K562 (cell line): ENCODE results near the gene ST6GAL1. TPM values are rescaled to one million over a fixed set of nuclear protein-coding genes. Genes with fewer than 3 reads are reported as not detected.
A peak's percentile ranks its signal among the peaks of the same experiment; 100 is the strongest.

Experiments
- CEBPG ChIP-seq, 3 experiments: fragments of 200-800 bp in 1 of 3; sonication (Bioruptor generic) in 1 of 3; sonication (generic) in 1 of 3; formaldehyde crosslinking in 1 of 3; IDR thresholded peaks in 2 of 3; conservative IDR thresholded peaks in 1 of 3; 2 replicates each; pipeline versions ENCODE4 v1.6.1 to v1.8.0; 2016 to 2022; ENCODE audit warnings: missing compliant biosample characterization in 2 of 3, missing genetic modification characterization in 2 of 3, mild to moderate bottlenecking in 1 of 3, missing genetic modification reagents in 1 of 3
- ETV1 ChIP-seq: fragments of 450-650 bp; conservative IDR thresholded peaks from 2 replicates; pipeline ENCODE4 v1.6.1; 2016; ENCODE audit warnings: missing genetic modification characterization, control low read depth, low read depth, missing compliant biosample characterization
- GTF2E2 ChIP-seq: fragments of 200-800 bp; sonication (Bioruptor generic); IDR thresholded peaks from 2 replicates; pipeline ENCODE4 v1.6.1; 2016; ENCODE audit warnings: missing genetic modification characterization, missing compliant biosample characterization
- KHSRP ChIP-seq: fragments of 450-650 bp; IDR thresholded peaks from 2 replicates; pipeline ENCODE4 v1.6.1; 2017
- MTA1 ChIP-seq: fragments of 450-650 bp; IDR thresholded peaks from 2 replicates; pipeline ENCODE4 v1.6.1; 2017; ENCODE audit warnings: borderline replicate concordance
- PTTG1 ChIP-seq: fragments of 450-650 bp; IDR thresholded peaks from 2 replicates; pipeline ENCODE4 v1.6.1; 2016; ENCODE audit warnings: low read depth, mild to moderate bottlenecking, missing genetic modification characterization, missing compliant biosample characterization
- RBBP5 ChIP-seq: fragments of 200-600 bp; sonication (generic); IDR thresholded peaks from 2 replicates; pipeline ENCODE4 v1.6.1; 2012; ENCODE audit warnings: borderline replicate concordance, mild to moderate bottlenecking, low read length, control low read depth, inconsistent platforms; ENCODE audit not compliant: insufficient read depth, poor library complexity, severe bottlenecking
- RFX1 ChIP-seq: fragments of 450-650 bp; IDR thresholded peaks from 2 replicates; pipeline ENCODE4 v1.6.1; 2016; ENCODE audit warnings: mild to moderate bottlenecking, moderate library complexity
- SREBF1 ChIP-seq: fragments of 150-350 bp; IDR thresholded peaks from 2 replicates; pipeline ENCODE4 v1.6.1; 2014; ENCODE audit warnings: antibody characterized with exemption, low read depth, low read length, borderline replicate concordance
- STAT5A ChIP-seq: IDR thresholded peaks from 2 replicates; pipeline ENCODE4 v1.6.1; 2012; ENCODE audit warnings: low read length, inconsistent platforms, borderline replicate concordance
- TCF7 ChIP-seq: sonication (generic); IDR thresholded peaks from 2 replicates; pipeline ENCODE4 v1.6.1; 2016; ENCODE audit warnings: antibody characterized with exemption, borderline replicate concordance
- polyA plus RNA-seq, 8 experiments: library from polyadenylated mRNA; depleted of rRNA in 4 of 8; stranded (reverse) in 5 of 8; unstranded in 3 of 8; fragments of >200 nt; fragmentation: Nextera tagmentation in 2 of 8; fragmentation: Illumina TruSeq in 1 of 8; extraction: Ambion mirVana in 2 of 8; extraction: Trizol in 1 of 8; gene quantifications; 2 replicates each; pipeline versions ENCODE4 v1.2.1 to v1.2.3, GENCODE V29; 2011 to 2014; ENCODE audit warnings: inconsistent platforms in 1 of 8, missing spikeins in 1 of 8
- total RNA-seq, 7 experiments: library from RNA; depleted of rRNA in 6 of 7; stranded (reverse); fragments of >200 nt in 6 of 7; fragmentation: Illumina TruSeq in 2 of 7; extraction: Trizol in 2 of 7; gene quantifications; 2 replicates each; pipeline versions ENCODE4 v1.2.1 to v1.2.3, GENCODE V29; 2011 to 2021; ENCODE audit warnings: low replicate concordance in 1 of 7
- TF ChIP-seq, protein P1 (sequence below): fragments of 450-650 bp; IDR thresholded peaks from one replicate; pipeline ENCODE4 v1.6.1; 2018; ENCODE audit warnings: mild to moderate bottlenecking, moderate library complexity; ENCODE audit not compliant: partially characterized antibody
- TF ChIP-seq, protein P2 (sequence below): fragments of 450-650 bp; formaldehyde crosslinking; IDR thresholded peaks from 2 replicates; pipeline ENCODE4 v1.4.0; 2020; ENCODE audit warnings: mild to moderate bottlenecking, moderate library complexity
- TF ChIP-seq, protein P3 (sequence below): sonication (generic); formaldehyde crosslinking; IDR thresholded peaks from 2 replicates; pipeline ENCODE4 v1.8.0; 2022; ENCODE audit warnings: missing genetic modification reagents, mild to moderate bottlenecking, borderline replicate concordance
- TF ChIP-seq, protein P4 (sequence below): fragments of 450-650 bp; IDR thresholded peaks from 2 replicates; pipeline ENCODE4 v1.7.1; 2018; ENCODE audit warnings: mild to moderate bottlenecking, low read depth; ENCODE audit not compliant: partially characterized antibody
- TF ChIP-seq, protein P5 (sequence below): sonication (generic); formaldehyde crosslinking; IDR thresholded peaks from 2 replicates; pipeline ENCODE4 v1.8.0; 2022; ENCODE audit warnings: missing genetic modification reagents, mild to moderate bottlenecking, moderate library complexity, borderline replicate concordance

Gene ST6GAL1
- total and polyA plus RNA-seq, 9 of the 15 experiments (the other 6 are each of a cell fraction or from before 2014, with no cell fraction given) = 31.9 to 145 (median 71.0) TPM

DNA sequence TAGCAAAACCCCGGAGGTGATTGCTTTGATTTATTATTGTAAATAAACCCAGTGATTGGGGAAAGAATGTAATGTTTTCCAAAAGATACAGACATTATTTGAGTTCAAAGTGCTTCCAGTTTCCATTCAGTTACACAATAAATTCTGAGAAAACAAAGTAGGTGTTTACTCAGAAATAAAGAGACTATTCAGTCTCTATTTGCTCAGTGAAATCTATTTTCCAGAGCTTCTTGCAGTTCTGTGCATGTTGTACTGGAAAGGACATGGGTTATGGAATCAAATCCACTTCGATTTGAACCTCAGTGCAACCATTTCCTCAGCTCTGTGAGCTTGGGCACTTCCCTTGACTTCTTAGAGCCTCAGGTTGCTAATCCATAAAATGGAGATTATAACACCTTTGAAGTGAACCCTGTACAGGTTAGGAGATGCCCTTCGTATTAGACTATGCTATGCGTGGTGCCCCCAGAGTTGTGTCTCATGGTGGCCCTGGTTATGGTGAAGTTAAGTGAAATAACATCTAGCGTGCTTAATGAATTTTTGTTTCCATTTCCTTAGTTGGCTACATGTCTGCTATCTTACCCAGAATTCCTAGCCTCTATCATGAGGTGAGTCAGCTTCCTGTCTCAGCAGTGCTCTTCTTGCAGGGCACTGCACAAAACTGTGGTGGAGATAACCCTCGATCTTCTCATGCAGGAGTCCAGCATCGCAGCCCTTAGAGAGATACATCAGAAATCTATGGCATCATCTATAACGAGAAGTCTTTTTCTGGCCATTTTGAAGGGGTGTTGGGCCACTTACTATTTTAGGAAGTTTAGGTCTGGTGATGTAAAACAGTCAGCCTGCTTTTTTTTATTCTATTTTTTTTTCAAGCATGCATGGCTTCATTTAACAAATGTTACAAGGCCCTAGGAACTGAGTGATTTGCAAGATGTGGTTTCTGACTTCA lies 111.3 kb downstream of the ST6GAL1 start (continued):
- TF ChIP-seq GTF2E2 (no peak), RFX1 (no peak), SREBF1 (no peak), CEBPG (CRISPR knock-in tag; IDR thresholded peaks at IDR 0.05) (no peak), CEBPG (tag; conservative IDR thresholded peaks at IDR 0.05 in 1 of 2, IDR thresholded peaks at IDR 0.05 in 1 of 2) (no peak), STAT5A (no peak), KHSRP (no peak), RBBP5 (no peak), TCF7 (no peak), ETV1 (peak; percentile 76), MTA1 (no peak), PTTG1 (tag) (peak; percentile 32; the same call in 1 of the 2 replicates)
- TF ChIP-seq, protein P1, sequence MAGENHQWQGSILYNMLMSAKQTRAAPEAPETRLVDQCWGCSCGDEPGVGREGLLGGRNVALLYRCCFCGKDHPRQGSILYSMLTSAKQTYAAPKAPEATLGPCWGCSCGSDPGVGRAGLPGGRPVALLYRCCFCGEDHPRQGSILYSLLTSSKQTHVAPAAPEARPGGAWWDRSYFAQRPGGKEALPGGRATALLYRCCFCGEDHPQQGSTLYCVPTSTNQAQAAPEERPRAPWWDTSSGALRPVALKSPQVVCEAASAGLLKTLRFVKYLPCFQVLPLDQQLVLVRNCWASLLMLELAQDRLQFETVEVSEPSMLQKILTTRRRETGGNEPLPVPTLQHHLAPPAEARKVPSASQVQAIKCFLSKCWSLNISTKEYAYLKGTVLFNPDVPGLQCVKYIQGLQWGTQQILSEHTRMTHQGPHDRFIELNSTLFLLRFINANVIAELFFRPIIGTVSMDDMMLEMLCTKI = no peak
- TF ChIP-seq, protein P2, sequence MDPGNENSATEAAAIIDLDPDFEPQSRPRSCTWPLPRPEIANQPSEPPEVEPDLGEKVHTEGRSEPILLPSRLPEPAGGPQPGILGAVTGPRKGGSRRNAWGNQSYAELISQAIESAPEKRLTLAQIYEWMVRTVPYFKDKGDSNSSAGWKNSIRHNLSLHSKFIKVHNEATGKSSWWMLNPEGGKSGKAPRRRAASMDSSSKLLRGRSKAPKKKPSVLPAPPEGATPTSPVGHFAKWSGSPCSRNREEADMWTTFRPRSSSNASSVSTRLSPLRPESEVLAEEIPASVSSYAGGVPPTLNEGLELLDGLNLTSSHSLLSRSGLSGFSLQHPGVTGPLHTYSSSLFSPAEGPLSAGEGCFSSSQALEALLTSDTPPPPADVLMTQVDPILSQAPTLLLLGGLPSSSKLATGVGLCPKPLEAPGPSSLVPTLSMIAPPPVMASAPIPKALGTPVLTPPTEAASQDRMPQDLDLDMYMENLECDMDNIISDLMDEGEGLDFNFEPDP = peak; percentile 21; the same call in 1 of the 2 replicates
- TF ChIP-seq, protein P3, sequence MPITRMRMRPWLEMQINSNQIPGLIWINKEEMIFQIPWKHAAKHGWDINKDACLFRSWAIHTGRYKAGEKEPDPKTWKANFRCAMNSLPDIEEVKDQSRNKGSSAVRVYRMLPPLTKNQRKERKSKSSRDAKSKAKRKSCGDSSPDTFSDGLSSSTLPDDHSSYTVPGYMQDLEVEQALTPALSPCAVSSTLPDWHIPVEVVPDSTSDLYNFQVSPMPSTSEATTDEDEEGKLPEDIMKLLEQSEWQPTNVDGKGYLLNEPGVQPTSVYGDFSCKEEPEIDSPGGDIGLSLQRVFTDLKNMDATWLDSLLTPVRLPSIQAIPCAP (CRISPR knock-in tag) = no peak
- TF ChIP-seq, protein P4, sequence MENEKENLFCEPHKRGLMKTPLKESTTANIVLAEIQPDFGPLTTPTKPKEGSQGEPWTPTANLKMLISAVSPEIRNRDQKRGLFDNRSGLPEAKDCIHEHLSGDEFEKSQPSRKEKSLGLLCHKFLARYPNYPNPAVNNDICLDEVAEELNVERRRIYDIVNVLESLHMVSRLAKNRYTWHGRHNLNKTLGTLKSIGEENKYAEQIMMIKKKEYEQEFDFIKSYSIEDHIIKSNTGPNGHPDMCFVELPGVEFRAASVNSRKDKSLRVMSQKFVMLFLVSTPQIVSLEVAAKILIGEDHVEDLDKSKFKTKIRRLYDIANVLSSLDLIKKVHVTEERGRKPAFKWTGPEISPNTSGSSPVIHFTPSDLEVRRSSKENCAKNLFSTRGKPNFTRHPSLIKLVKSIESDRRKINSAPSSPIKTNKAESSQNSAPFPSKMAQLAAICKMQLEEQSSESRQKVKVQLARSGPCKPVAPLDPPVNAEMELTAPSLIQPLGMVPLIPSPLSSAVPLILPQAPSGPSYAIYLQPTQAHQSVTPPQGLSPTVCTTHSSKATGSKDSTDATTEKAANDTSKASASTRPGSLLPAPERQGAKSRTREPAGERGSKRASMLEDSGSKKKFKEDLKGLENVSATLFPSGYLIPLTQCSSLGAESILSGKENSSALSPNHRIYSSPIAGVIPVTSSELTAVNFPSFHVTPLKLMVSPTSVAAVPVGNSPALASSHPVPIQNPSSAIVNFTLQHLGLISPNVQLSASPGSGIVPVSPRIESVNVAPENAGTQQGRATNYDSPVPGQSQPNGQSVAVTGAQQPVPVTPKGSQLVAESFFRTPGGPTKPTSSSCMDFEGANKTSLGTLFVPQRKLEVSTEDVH = no peak
- TF ChIP-seq, protein P5, sequence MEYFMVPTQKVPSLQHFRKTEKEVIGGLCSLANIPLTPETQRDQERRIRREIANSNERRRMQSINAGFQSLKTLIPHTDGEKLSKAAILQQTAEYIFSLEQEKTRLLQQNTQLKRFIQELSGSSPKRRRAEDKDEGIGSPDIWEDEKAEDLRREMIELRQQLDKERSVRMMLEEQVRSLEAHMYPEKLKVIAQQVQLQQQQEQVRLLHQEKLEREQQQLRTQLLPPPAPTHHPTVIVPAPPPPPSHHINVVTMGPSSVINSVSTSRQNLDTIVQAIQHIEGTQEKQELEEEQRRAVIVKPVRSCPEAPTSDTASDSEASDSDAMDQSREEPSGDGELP (CRISPR knock-in tag) = no peak
